ENCODE data around the gene TVP23A. TPM values are rescaled to one million over a fixed set of nuclear protein-coding genes. Genes with fewer than 3 reads are reported as not detected.

TVP23A gene
- polyA plus RNA-seq, 1 donor from 2014 or later: 9.1 TPM

GRCh38 chr16:10756574-10756973, 62.0 kb downstream of the TVP23A start:
- H3K36me3 ChIP-seq (ENCODE audit: insufficient read depth, low read length): no peaks in the 10 kb centered on the region
- no peaks in the 10 kb centered on the region for H3K9me2 ChIP-seq (ENCODE audit: insufficient read depth, low read length)
- no peak for TF ChIP-seq MXI1 (conservative IDR thresholded peaks at IDR 0.05; ENCODE audit: poor library complexity, severe bottlenecking)
- TF ChIP-seq SMC3 (conservative IDR thresholded peaks at IDR 0.05; ENCODE audit: poor library complexity): no peak
- H3K4me3 ChIP-seq (ENCODE audit: low read length): no peak overlapping the region
- H3K27ac ChIP-seq (ENCODE audit: low read length): no peak overlapping the region
- H2AFZ ChIP-seq (ENCODE audit: low read depth, low read length): no peak overlapping the region
- no peaks in the 10 kb centered on the region for H3K79me2 ChIP-seq (replicated peaks; ENCODE audit: insufficient read depth, low read length)
- no peaks in the 10 kb centered on the region for H4K20me1 ChIP-seq (ENCODE audit: insufficient read depth)
- no peak overlapping the region for H3K4me2 ChIP-seq (ENCODE audit: low read length)
- no peak overlapping the region for H3K9ac ChIP-seq (ENCODE audit: low read length)
- H3K9me3 ChIP-seq (ENCODE audit: low read length): no peaks in the 10 kb centered on the region
- no peaks in the 10 kb centered on the region for H3K27me3 ChIP-seq (ENCODE audit: insufficient read depth, low read depth, low read length)
- no peaks in the 10 kb centered on the region for H3F3A ChIP-seq (ENCODE audit: insufficient read depth, low read length, poor library complexity, severe bottlenecking)

- Histone ChIP-seq H3K27me3 (ENCODE audit: insufficient read depth, low read depth, low read length) (no peaks in the 10 kb centered on the region), H2AFZ (ENCODE audit: low read depth, low read length) (no peak overlapping the region), H3K27ac (ENCODE audit: low read length) (no peak overlapping the region), H3K4me2 (ENCODE audit: low read length) (no peak overlapping the region), H4K20me1 (ENCODE audit: insufficient read depth) (no peaks in the 10 kb centered on the region), H3K36me3 (ENCODE audit: insufficient read depth, low read length) (no peaks in the 10 kb centered on the region), H3K79me2 (replicated peaks; ENCODE audit: insufficient read depth, low read length) (no peaks in the 10 kb centered on the region), H3K9me2 (ENCODE audit: insufficient read depth, low read length) (no peaks in the 10 kb centered on the region), H3K4me3 (ENCODE audit: low read length) (no peak overlapping the region), H3K9ac (ENCODE audit: low read length) (no peak overlapping the region), H3K9me3 (ENCODE audit: low read length) (no peaks in the 10 kb centered on the region), H3F3A (ENCODE audit: insufficient read depth, low read length, poor library complexity, severe bottlenecking) (no peaks in the 10 kb centered on the region)
- TF ChIP-seq EP300 (conservative IDR thresholded peaks at IDR 0.05; ENCODE audit: poor library complexity, severe bottlenecking) (no peak), SMC3 (conservative IDR thresholded peaks at IDR 0.05; ENCODE audit: poor library complexity) (no peak), CTCF (IDR thresholded peaks at IDR 0.05; ENCODE audit: poor library complexity, severe bottlenecking) (no peak), POLR2AphosphoS5 (IDR thresholded peaks at IDR 0.05) (no peak), EZH2 (IDR thresholded peaks at IDR 0.05; ENCODE audit: borderline replicate concordance, insufficient read depth, low read length, poor library complexity, severe bottlenecking) (no peak), RAD21 (conservative IDR thresholded peaks at IDR 0.05) (no peak), TAF1 (IDR thresholded peaks at IDR 0.05; ENCODE audit: low read depth) (no peak), MXI1 (conservative IDR thresholded peaks at IDR 0.05; ENCODE audit: poor library complexity, severe bottlenecking) (no peak)
- TF ChIP-seq, protein P1, sequence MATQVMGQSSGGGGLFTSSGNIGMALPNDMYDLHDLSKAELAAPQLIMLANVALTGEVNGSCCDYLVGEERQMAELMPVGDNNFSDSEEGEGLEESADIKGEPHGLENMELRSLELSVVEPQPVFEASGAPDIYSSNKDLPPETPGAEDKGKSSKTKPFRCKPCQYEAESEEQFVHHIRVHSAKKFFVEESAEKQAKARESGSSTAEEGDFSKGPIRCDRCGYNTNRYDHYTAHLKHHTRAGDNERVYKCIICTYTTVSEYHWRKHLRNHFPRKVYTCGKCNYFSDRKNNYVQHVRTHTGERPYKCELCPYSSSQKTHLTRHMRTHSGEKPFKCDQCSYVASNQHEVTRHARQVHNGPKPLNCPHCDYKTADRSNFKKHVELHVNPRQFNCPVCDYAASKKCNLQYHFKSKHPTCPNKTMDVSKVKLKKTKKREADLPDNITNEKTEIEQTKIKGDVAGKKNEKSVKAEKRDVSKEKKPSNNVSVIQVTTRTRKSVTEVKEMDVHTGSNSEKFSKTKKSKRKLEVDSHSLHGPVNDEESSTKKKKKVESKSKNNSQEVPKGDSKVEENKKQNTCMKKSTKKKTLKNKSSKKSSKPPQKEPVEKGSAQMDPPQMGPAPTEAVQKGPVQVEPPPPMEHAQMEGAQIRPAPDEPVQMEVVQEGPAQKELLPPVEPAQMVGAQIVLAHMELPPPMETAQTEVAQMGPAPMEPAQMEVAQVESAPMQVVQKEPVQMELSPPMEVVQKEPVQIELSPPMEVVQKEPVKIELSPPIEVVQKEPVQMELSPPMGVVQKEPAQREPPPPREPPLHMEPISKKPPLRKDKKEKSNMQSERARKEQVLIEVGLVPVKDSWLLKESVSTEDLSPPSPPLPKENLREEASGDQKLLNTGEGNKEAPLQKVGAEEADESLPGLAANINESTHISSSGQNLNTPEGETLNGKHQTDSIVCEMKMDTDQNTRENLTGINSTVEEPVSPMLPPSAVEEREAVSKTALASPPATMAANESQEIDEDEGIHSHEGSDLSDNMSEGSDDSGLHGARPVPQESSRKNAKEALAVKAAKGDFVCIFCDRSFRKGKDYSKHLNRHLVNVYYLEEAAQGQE (IDR thresholded peaks at IDR 0.05; ENCODE audit: borderline replicate concordance): no peak
Measured at GRCh38 chr16:10754941-10755340, 63.7 kb downstream of the TVP23A start.

GRCh38 chr16:10753670-10754069, 64.9 kb downstream of the TVP23A start:
- Histone ChIP-seq H3K36me3 (ENCODE audit: insufficient read depth, low read length) (no peaks in the 10 kb centered on the region), H3K9me3 (ENCODE audit: low read length) (no peaks in the 10 kb centered on the region)

More at GRCh38 chr16:10753670-10754069, 64.9 kb downstream of the TVP23A start:
- TF ChIP-seq RAD21 (conservative IDR thresholded peaks at IDR 0.05) (no peak), EP300 (conservative IDR thresholded peaks at IDR 0.05; ENCODE audit: poor library complexity, severe bottlenecking) (no peak), SMC3 (conservative IDR thresholded peaks at IDR 0.05; ENCODE audit: poor library complexity) (no peak), CTCF (IDR thresholded peaks at IDR 0.05; ENCODE audit: poor library complexity, severe bottlenecking) (no peak), TAF1 (IDR thresholded peaks at IDR 0.05; ENCODE audit: low read depth) (no peak), POLR2AphosphoS5 (IDR thresholded peaks at IDR 0.05) (no peak), MXI1 (conservative IDR thresholded peaks at IDR 0.05; ENCODE audit: poor library complexity, severe bottlenecking) (no peak), EZH2 (IDR thresholded peaks at IDR 0.05; ENCODE audit: borderline replicate concordance, insufficient read depth, low read length, poor library complexity, severe bottlenecking) (no peak)
- TF ChIP-seq, protein P1 (IDR thresholded peaks at IDR 0.05; ENCODE audit: borderline replicate concordance): no peak
- H3K27me3 ChIP-seq (ENCODE audit: insufficient read depth, low read depth, low read length): no peaks in the 10 kb centered on the region
- H4K20me1 ChIP-seq (ENCODE audit: insufficient read depth): no peaks in the 10 kb centered on the region
- no peaks in the 10 kb centered on the region for H3K79me2 ChIP-seq (replicated peaks; ENCODE audit: insufficient read depth, low read length)
- no peaks in the 10 kb centered on the region for H3K9me2 ChIP-seq (ENCODE audit: insufficient read depth, low read length)
- H2AFZ ChIP-seq (ENCODE audit: low read depth, low read length): no peak overlapping the region
- H3K27ac ChIP-seq (ENCODE audit: low read length): no peak overlapping the region
- H3K4me2 ChIP-seq (ENCODE audit: low read length): no peak overlapping the region
- no peak overlapping the region for H3K4me3 ChIP-seq (ENCODE audit: low read length)
- no peaks in the 10 kb centered on the region for H3F3A ChIP-seq (ENCODE audit: insufficient read depth, low read length, poor library complexity, severe bottlenecking)
- H3K9ac ChIP-seq (ENCODE audit: low read length): no peak overlapping the region
